HepG2 (cell line): ENCODE results near the gene POLR1D. TPM values are rescaled to one million over a fixed set of nuclear protein-coding genes. Genes with fewer than 3 reads are reported as not detected.
A peak's percentile ranks its signal among the peaks of the same experiment; 100 is the strongest.

ENCODE experiments used
- DMTF1 ChIP-seq: sonication (generic); formaldehyde crosslinking; IDR thresholded peaks from 2 replicates; pipeline ENCODE4 v1.4.0; 2020; ENCODE audit warnings: mild to moderate bottlenecking, missing genetic modification reagents
- DPF2 ChIP-seq: sonication (generic); formaldehyde crosslinking; IDR thresholded peaks from 2 replicates; pipeline ENCODE4 v1.4.0; 2020; ENCODE audit warnings: mild to moderate bottlenecking, low read depth, missing genetic modification reagents, borderline replicate concordance
- ETV5 ChIP-seq: IDR thresholded peaks from 2 replicates; pipeline ENCODE4 v1.6.1; 2018; ENCODE audit warnings: missing biosample characterization, missing genetic modification reagents, inconsistent platforms, borderline replicate concordance
- GATAD1 ChIP-seq: IDR thresholded peaks from 2 replicates; pipeline ENCODE4 v1.6.1; 2016; ENCODE audit warnings: missing genetic modification reagents, missing compliant biosample characterization
- MAFK ChIP-seq, 2 experiments: IDR thresholded peaks in 1 of 2; conservative IDR thresholded peaks in 1 of 2; 2 replicates each; pipeline ENCODE4 v1.6.1; 2011; ENCODE audit warnings: improper control_type of control experiment in 2 of 2, low read length in 2 of 2
- RBFOX2 ChIP-seq: fragments of 200-400 bp; formaldehyde crosslinking; IDR thresholded peaks from 2 replicates; pipeline ENCODE4 v1.6.1; 2017; ENCODE audit warnings: low read depth, mild to moderate bottlenecking, low read length
- TBX3 ChIP-seq: fragments of 450-650 bp; IDR thresholded peaks from 2 replicates; pipeline ENCODE4 v1.6.1; 2017; ENCODE audit warnings: antibody characterized with exemption, mild to moderate bottlenecking, inconsistent platforms, borderline replicate concordance
- TCF7L2 ChIP-seq: IDR thresholded peaks from 2 replicates; pipeline ENCODE4 v1.6.1; 2011; ENCODE audit warnings: mild to moderate bottlenecking, low read depth, low read length, moderate library complexity
- TFDP1 ChIP-seq: IDR thresholded peaks from 2 replicates; pipeline ENCODE4 v1.6.1; 2016; ENCODE audit warnings: missing compliant biosample characterization, missing genetic modification reagents, borderline replicate concordance
- THAP8 ChIP-seq: sonication (generic); formaldehyde crosslinking; IDR thresholded peaks from 2 replicates; pipeline ENCODE4 v1.5.1; 2020; ENCODE audit warnings: missing genetic modification reagents, mild to moderate bottlenecking, borderline replicate concordance
- TRIM22 ChIP-seq: fragments of 450-650 bp; IDR thresholded peaks from 2 replicates; pipeline ENCODE4 v1.6.1; 2017
- USF2 ChIP-seq, 2 experiments: sonication (generic) in 1 of 2; formaldehyde crosslinking in 1 of 2; IDR thresholded peaks; 2 replicates each; pipeline versions ENCODE4 v1.5.1 to v1.6.1; 2011 to 2020; ENCODE audit warnings: borderline replicate concordance in 1 of 2, low read depth in 1 of 2, low read length in 1 of 2, mild to moderate bottlenecking in 1 of 2, missing genetic modification reagents in 1 of 2, moderate library complexity in 1 of 2
- ZBTB39 ChIP-seq: sonication (generic); formaldehyde crosslinking; IDR thresholded peaks from 2 replicates; pipeline ENCODE4 v1.5.0; 2020; ENCODE audit warnings: missing genetic modification reagents
- ZNF121 ChIP-seq: sonication (generic); formaldehyde crosslinking; IDR thresholded peaks from 2 replicates; pipeline ENCODE4 v1.5.0; 2020; ENCODE audit warnings: mild to moderate bottlenecking, missing genetic modification reagents
- ZNF432 ChIP-seq: sonication (generic); formaldehyde crosslinking; IDR thresholded peaks from 2 replicates; pipeline ENCODE4 v1.5.0; 2020; ENCODE audit warnings: missing genetic modification reagents, mild to moderate bottlenecking, borderline replicate concordance
- ZNF768 ChIP-seq: sonication (generic); formaldehyde crosslinking; IDR thresholded peaks from 2 replicates; pipeline ENCODE4 v1.4.0; 2020; ENCODE audit warnings: missing genetic modification reagents
- ZNF777 ChIP-seq: sonication (generic); formaldehyde crosslinking; IDR thresholded peaks from 2 replicates; pipeline ENCODE4 v1.4.0; 2020; ENCODE audit warnings: missing genetic modification reagents
- ZNF883 ChIP-seq: sonication (generic); formaldehyde crosslinking; IDR thresholded peaks from 2 replicates; pipeline ENCODE4 v1.5.1; 2020; ENCODE audit warnings: mild to moderate bottlenecking, missing genetic modification reagents; ENCODE audit errors: not compliant biosample characterization
- polyA plus RNA-seq, 8 experiments: library from polyadenylated mRNA; depleted of rRNA in 3 of 8; stranded (reverse) in 7 of 8; unstranded in 1 of 8; fragments of >200 nt; fragmentation: Illumina TruSeq in 4 of 8; extraction: Trizol in 4 of 8; gene quantifications; 2 replicates each; pipeline versions ENCODE4 v1.2.1 to v1.2.3, GENCODE V29; 2011 to 2016; ENCODE audit warnings: low read depth in 4 of 8, missing spikeins in 1 of 8, mixed read lengths in 1 of 8; ENCODE audit not compliant: insufficient read depth in 1 of 8
- total RNA-seq, 5 experiments: library from RNA; depleted of rRNA; stranded (reverse); fragments of >200 nt; fragmentation: Illumina TruSeq; extraction: Trizol; gene quantifications; 2 replicates each; pipeline ENCODE4 v1.2.3, GENCODE V29; 2016; ENCODE audit warnings: low read depth in 1 of 5

Gene POLR1D
- total and polyA plus RNA-seq, 2 of the 13 experiments (the other 11 are each of a cell fraction or from before 2014, with no cell fraction given): 183 to 490 TPM

GRCh38 chr13:27621366-27622101, at the start of gene POLR1D (continued):
- TF ChIP-seq ETV5 (CRISPR knock-in tag) (peak; percentile 54; the same call in 1 of the 2 replicates), ZNF121 (CRISPR knock-in tag) (no peak), TCF7L2 (no peak), THAP8 (CRISPR knock-in tag) (no peak), DMTF1 (no peak), USF2 (IDR thresholded peaks at IDR 0.05; ENCODE audit: low read depth, low read length) (peak; percentile 40; the same call in 1 of the 2 replicates), USF2 (CRISPR knock-in tag; IDR thresholded peaks at IDR 0.05; ENCODE audit: borderline replicate concordance) (peak; percentile 11; the same call in 1 of the 2 replicates), MAFK (conservative IDR thresholded peaks at IDR 0.05 in 1 of 2, IDR thresholded peaks at IDR 0.05 in 1 of 2; ENCODE audit: low read length in 2 of 2) (no peak), ZBTB39 (CRISPR knock-in tag) (no peak), DPF2 (CRISPR knock-in tag) (0 out of 2 replicates have a peak, but pooled peaks have one; percentile 27), ZNF432 (CRISPR knock-in tag) (peak; percentile 91), ZNF883 (peak; percentile 50), TBX3 (no peak), ZNF768 (CRISPR knock-in tag) (peak; percentile 51; the same call in 1 of the 2 replicates), ZNF777 (CRISPR knock-in tag) (no peak; the same call in 1 of the 2 replicates), TRIM22 (no peak), RBFOX2 (peak; percentile 96), TFDP1 (no peak), GATAD1 (CRISPR knock-in tag) (peak; percentile 75)
